PC-9 (cell line): ENCODE measurements around the gene PDGFD. TPM values are rescaled to one million over a fixed set of nuclear protein-coding genes. Genes with fewer than 3 reads are reported as not detected.

Experiments
- BruUV-seq: library from RNA; stranded (reverse); fragments of 400-500 nt; replicated peaks from 2 replicates; lab custom pipeline; 2021; lab: Mats Ljungman, UMichigan
- CTCF ChIA-PET: fragments of 300-600 bp; sonication (Branson Sonifier 250); formaldehyde crosslinking; loops from one replicate; lab custom pipeline; 2022; ENCODE audit warnings: antibody characterized with exemption; lab: Charles Lee
- POLR2A ChIA-PET: fragments of 300-600 bp; sonication (Branson Sonifier 250); formaldehyde crosslinking; loops from one replicate; lab custom pipeline; 2022; ENCODE audit warnings: antibody characterized with exemption; ENCODE audit not compliant: unreplicated experiment; lab: Charles Lee
- DNase-seq, 2 experiments: peaks; one replicate each; pipeline versions ENCODE4 v3.0.0 to v3.0.0-alpha.2; 2015 to 2022; ENCODE audit warnings: mixed read lengths in 1 of 2
- H2AFZ ChIP-seq: fragments of 200-600 bp; sonication (generic); 2 replicates; pipeline ENCODE4 v1.8.1; 2017; ENCODE audit warnings: antibody characterized with exemption
- H3F3A ChIP-seq: fragments of 200-600 bp; sonication (generic); 2 replicates; pipeline ENCODE4 v1.8.1; 2017; ENCODE audit warnings: antibody characterized with exemption, mild to moderate bottlenecking, low read depth; ENCODE audit not compliant: insufficient read depth
- H3K27ac ChIP-seq: fragments of 200-600 bp; sonication (generic); 2 replicates; pipeline ENCODE4 v1.6.1; 2016; ENCODE audit warnings: mixed run types
- H3K27me3 ChIP-seq: fragments of 200-600 bp; sonication (generic); 2 replicates; pipeline ENCODE4 v1.6.1; 2016; ENCODE audit warnings: low read depth, mixed run types; ENCODE audit not compliant: insufficient read depth
- H3K36me3 ChIP-seq: fragments of 200-600 bp; sonication (generic); 2 replicates; pipeline ENCODE4 v1.6.1; 2016; ENCODE audit warnings: low read depth, mixed run types
- H3K4me1 ChIP-seq: fragments of 200-600 bp; sonication (generic); replicated peaks from 2 replicates; pipeline ENCODE4 v1.6.1; 2016; ENCODE audit warnings: mixed run types; ENCODE audit not compliant: insufficient read depth
- H3K4me2 ChIP-seq: fragments of 200-600 bp; sonication (generic); 2 replicates; pipeline ENCODE4 v1.6.1; 2017; ENCODE audit warnings: mixed run types
- H3K4me3 ChIP-seq: fragments of 200-600 bp; sonication (generic); 2 replicates; pipeline ENCODE4 v1.6.1; 2016; ENCODE audit warnings: mixed run types
- H3K79me2 ChIP-seq: fragments of 200-600 bp; sonication (generic); 2 replicates; pipeline ENCODE4 v1.6.1; 2017; ENCODE audit warnings: low read depth, mixed run types
- H3K9me2 ChIP-seq: fragments of 200-600 bp; sonication (generic); 2 replicates; pipeline ENCODE4 v1.8.1; 2017; ENCODE audit warnings: mild to moderate bottlenecking; ENCODE audit not compliant: insufficient read depth
- H3K9me3 ChIP-seq: fragments of 200-600 bp; sonication (generic); 2 replicates; pipeline ENCODE4 v1.8.1; 2016; ENCODE audit warnings: low read depth; ENCODE audit not compliant: insufficient read depth
- H4K20me1 ChIP-seq: fragments of 200-600 bp; sonication (generic); 2 replicates; pipeline ENCODE4 v1.8.1; 2017; ENCODE audit not compliant: insufficient read depth
- EZH2 ChIP-seq: fragments of 200-600 bp; sonication (generic); IDR thresholded peaks from 2 replicates; pipeline ENCODE4 v1.8.0; 2017; ENCODE audit warnings: antibody characterized with exemption, low read depth
- intact Hi-C: fragments of 100-400 bp; cut with micrococcal nuclease; formaldehyde crosslinking; loops from one replicate; pipeline ENCODE4 v1.10.0; 2022; ENCODE audit not compliant: unreplicated experiment
- total RNA-seq: library from RNA; stranded (reverse); gene quantifications from 2 replicates; pipeline ENCODE4 v1.2.3, GENCODE V29; 2021
- TF ChIP-seq, protein P1 (sequence below): fragments of 200-600 bp; sonication (generic); conservative IDR thresholded peaks from 2 replicates; pipeline ENCODE4 v1.6.1; 2017; ENCODE audit warnings: mixed run types, antibody characterized with exemption, mild to moderate bottlenecking, moderate library complexity

PDGFD gene
- total RNA-seq, 1 experiment from 2014 or later = 6.1 TPM

DNA sequence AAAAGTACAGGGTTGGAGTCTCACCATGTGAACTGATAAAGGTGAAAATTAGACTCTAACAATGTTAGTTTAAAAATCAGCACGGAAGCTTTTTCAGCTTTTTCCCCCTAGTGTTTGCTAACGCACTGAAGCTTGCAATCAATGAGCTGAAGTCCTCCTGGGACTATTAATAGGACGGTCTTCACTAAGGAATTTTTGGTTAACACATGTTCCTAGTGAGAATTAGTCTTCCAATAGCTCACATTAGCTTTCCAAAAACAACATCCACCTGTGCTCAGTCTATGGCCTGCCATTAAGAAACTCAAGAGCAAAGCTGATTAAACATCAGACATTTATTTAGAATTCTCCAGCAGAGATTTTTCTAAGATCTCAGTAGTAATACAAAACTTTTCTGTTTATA is 154.2 kb downstream of the PDGFD start:
- BruUV-seq = no TSS peak
- Histone ChIP-seq H2AFZ (no peak overlapping the region), H3K36me3 (no peaks in the 10 kb centered on the region), H3K27ac (no peak overlapping the region), H4K20me1 (no peaks in the 10 kb centered on the region), H3K4me2 (no peak overlapping the region), H3F3A (peaks cover 8% of the 10 kb centered on the region; the same call in 1 of the 2 replicates), H3K79me2 (no peaks in the 10 kb centered on the region), H3K4me3 (no peak overlapping the region), H3K9me2 (no peaks in the 10 kb centered on the region), H3K9me3 (no peaks in the 10 kb centered on the region), H3K27me3 (no peaks in the 10 kb centered on the region), H3K4me1 (peaks cover 13% of the 10 kb centered on the region; the same call in 1 of the 2 replicates)
- TF ChIP-seq EZH2 = no peak
- TF ChIP-seq, protein P1, sequence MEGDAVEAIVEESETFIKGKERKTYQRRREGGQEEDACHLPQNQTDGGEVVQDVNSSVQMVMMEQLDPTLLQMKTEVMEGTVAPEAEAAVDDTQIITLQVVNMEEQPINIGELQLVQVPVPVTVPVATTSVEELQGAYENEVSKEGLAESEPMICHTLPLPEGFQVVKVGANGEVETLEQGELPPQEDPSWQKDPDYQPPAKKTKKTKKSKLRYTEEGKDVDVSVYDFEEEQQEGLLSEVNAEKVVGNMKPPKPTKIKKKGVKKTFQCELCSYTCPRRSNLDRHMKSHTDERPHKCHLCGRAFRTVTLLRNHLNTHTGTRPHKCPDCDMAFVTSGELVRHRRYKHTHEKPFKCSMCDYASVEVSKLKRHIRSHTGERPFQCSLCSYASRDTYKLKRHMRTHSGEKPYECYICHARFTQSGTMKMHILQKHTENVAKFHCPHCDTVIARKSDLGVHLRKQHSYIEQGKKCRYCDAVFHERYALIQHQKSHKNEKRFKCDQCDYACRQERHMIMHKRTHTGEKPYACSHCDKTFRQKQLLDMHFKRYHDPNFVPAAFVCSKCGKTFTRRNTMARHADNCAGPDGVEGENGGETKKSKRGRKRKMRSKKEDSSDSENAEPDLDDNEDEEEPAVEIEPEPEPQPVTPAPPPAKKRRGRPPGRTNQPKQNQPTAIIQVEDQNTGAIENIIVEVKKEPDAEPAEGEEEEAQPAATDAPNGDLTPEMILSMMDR = no peak
- CTCF ChIA-PET = no interaction called here
- POLR2A ChIA-PET = no interaction called here
- intact Hi-C loops = no loop called here
- no peak for DNase-seq

DNA sequence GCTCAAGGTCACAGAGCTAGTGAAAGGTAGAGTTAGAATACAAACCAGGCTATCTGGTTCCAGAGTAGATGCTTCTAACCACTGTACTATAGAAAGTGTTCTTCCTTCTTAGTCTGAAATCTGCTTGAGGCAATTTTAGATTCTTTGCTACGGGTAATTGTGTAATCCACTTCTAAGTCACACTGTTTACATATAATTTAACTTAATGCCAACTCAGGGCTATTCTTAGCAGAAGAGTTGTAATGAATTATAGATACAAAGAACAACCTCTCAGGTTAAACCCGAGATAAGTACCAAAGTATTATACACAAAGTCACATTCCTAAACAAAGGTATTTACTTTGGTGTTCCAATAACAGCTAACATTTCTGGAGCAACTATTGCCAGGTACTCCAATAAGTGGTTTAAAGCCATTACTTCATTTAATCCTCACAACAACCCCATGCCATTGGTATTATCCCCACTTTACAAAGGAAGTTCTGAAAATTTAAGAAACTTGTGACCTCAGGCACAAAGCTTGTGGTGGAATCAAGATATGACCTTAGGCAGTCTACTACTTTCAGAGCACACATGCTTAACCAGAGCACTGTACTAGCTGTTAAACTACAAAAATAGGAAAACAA is 158.6 kb downstream of the PDGFD start:
- Histone ChIP-seq H3K9me3 (no peaks in the 10 kb centered on the region; the same call in 1 of the 2 replicates), H3K79me2 (no peaks in the 10 kb centered on the region), H3K36me3 (no peaks in the 10 kb centered on the region), H4K20me1 (no peaks in the 10 kb centered on the region), H3F3A (peaks cover 8% of the 10 kb centered on the region; the same call in 1 of the 2 replicates), H3K4me2 (no peak overlapping the region), H2AFZ (no peak overlapping the region), H3K9me2 (no peaks in the 10 kb centered on the region), H3K4me3 (no peak overlapping the region), H3K4me1 (peaks cover 13% of the 10 kb centered on the region; the same call in 1 of the 2 replicates), H3K27me3 (no peaks in the 10 kb centered on the region), H3K27ac (no peak overlapping the region)
- intact Hi-C loops = no loop called here
- TF ChIP-seq, protein P1 = no peak
- no peak for TF ChIP-seq EZH2
- ChIA-PET POLR2A (no interaction called here), CTCF (no interaction called here)
- no TSS peak for BruUV-seq
- peak in 1 of 2 experiments; percentile 78 for DNase-seq

DNA sequence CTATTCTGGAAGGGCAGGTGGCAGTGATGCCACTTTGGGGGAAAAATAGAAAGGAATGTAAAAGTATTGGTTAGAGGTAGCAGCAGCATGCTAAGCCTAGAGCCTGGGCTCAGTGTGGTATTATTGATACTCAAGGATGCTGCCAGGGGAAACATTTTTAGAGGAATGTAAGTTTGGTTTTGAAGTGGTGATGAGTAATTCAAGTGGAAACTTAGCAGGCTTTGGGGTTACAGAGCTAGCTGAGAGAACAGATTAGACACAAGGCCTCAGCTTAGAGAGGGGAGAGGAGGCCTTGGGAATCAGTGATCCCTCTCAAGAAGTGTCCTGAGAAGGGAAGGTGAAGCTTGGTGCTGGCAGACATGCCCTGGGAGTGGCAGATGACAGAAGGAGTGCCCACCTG is 160.5 kb downstream of the PDGFD start:
- intact Hi-C loops = no loop called here
- Histone ChIP-seq H3K79me2 (no peaks in the 10 kb centered on the region), H3K4me2 (no peak overlapping the region), H2AFZ (no peak overlapping the region), H4K20me1 (no peaks in the 10 kb centered on the region), H3K36me3 (no peaks in the 10 kb centered on the region), H3K9me3 (no peaks in the 10 kb centered on the region; the same call in 1 of the 2 replicates), H3K4me1 (peaks cover 13% of the 10 kb centered on the region; the same call in 1 of the 2 replicates), H3F3A (peaks cover 8% of the 10 kb centered on the region; the same call in 1 of the 2 replicates), H3K27me3 (no peaks in the 10 kb centered on the region), H3K4me3 (no peak overlapping the region), H3K9me2 (no peaks in the 10 kb centered on the region), H3K27ac (no peak overlapping the region)
- DNase-seq = no peak
- ChIA-PET CTCF (no interaction called here), POLR2A (no interaction called here)
- TF ChIP-seq, protein P1 = no peak
- TF ChIP-seq EZH2 = no peak
- BruUV-seq = no TSS peak
